ENCODE results near the gene MAU2. TPM values are rescaled to one million over a fixed set of nuclear protein-coding genes. Genes with fewer than 3 reads are reported as not detected.

The MAU2 gene
- total and polyA plus RNA-seq, 2 of the 13 experiments (the other 11 are each of a cell fraction or from before 2014, with no cell fraction given), result 16.8 to 33.8 TPM

GRCh38 chr19:19320361-19321140 is at the start of gene MAU2, which contains the start of gene SUGP1 (continued):
- TF ChIP-seq FOXO4 (CRISPR knock-in tag; conservative IDR thresholded peaks at IDR 0.05), result no peak
- TF ChIP-seq ZNF552 (CRISPR knock-in tag; IDR thresholded peaks at IDR 0.05; ENCODE audit: borderline replicate concordance), result 0 out of 2 replicates have a peak, but pooled peaks have one; percentile 29
- TF ChIP-seq MATR3 (CRISPR knock-in tag; IDR thresholded peaks at IDR 0.05), result peak; percentile 24; the same call in 1 of the 2 replicates
- TF ChIP-seq SP140L (CRISPR knock-in tag; IDR thresholded peaks at IDR 0.05; ENCODE audit: borderline replicate concordance), result no peak
- TF ChIP-seq ZNF83 (CRISPR knock-in tag; IDR thresholded peaks at IDR 0.05; ENCODE audit: borderline replicate concordance), result 0 out of 2 replicates have a peak, but pooled peaks have one; percentile 66
- TF ChIP-seq ZNF362 (CRISPR knock-in tag; IDR thresholded peaks at IDR 0.05; ENCODE audit: borderline replicate concordance), result peak; percentile 83; the same call in 1 of the 2 replicates
- no peak for TF ChIP-seq STAG1 (CRISPR knock-in tag; IDR thresholded peaks at IDR 0.05)
- 0 out of 2 replicates have a peak, but pooled peaks have one; percentile 20 for TF ChIP-seq ZNF543 (CRISPR knock-in tag; IDR thresholded peaks at IDR 0.05)
- no peak for TF ChIP-seq ZNF207 (IDR thresholded peaks at IDR 0.05; ENCODE audit: borderline replicate concordance)
- TF ChIP-seq FLYWCH1 (CRISPR knock-in tag; IDR thresholded peaks at IDR 0.05), result no peak
- TF ChIP-seq FOXA1 (IDR thresholded peaks at IDR 0.05), result no peak
- TF ChIP-seq FOXA1 (CRISPR knock-in tag; IDR thresholded peaks at IDR 0.05), result no peak; the same call in none of the 2 replicates
- peak; percentile 5; the same call in 1 of the 2 replicates for TF ChIP-seq HNF4G (IDR thresholded peaks at IDR 0.05; ENCODE audit: borderline replicate concordance, low read depth, low read length)
- TF ChIP-seq HNF4G (CRISPR knock-in tag; IDR thresholded peaks at IDR 0.05; ENCODE audit: borderline replicate concordance, low read depth), result 0 out of 2 replicates have a peak, but pooled peaks have one; percentile 27
- TF ChIP-seq ZFP36L1 (CRISPR knock-in tag; IDR thresholded peaks at IDR 0.05), result no peak
- TF ChIP-seq CENPBD1 (CRISPR knock-in tag; IDR thresholded peaks at IDR 0.05; ENCODE audit: borderline replicate concordance, low read depth), result no peak
- TF ChIP-seq SP5 (CRISPR knock-in tag; IDR thresholded peaks at IDR 0.05; ENCODE audit: borderline replicate concordance, low read depth), result 0 out of 2 replicates have a peak, but pooled peaks have one; percentile 9
- no peak for TF ChIP-seq HMG20A (CRISPR knock-in tag; IDR thresholded peaks at IDR 0.05; ENCODE audit: borderline replicate concordance)
- TF ChIP-seq KAT8 (CRISPR knock-in tag; IDR thresholded peaks at IDR 0.05), result peak; percentile 92
- TF ChIP-seq SALL1 (CRISPR knock-in tag; IDR thresholded peaks at IDR 0.05), result peak; percentile 49; the same call in 1 of the 2 replicates
- peak; percentile 53 for TF ChIP-seq NKX3-1 (CRISPR knock-in tag; IDR thresholded peaks at IDR 0.05)
- TF ChIP-seq AGO2 (optimal IDR thresholded peaks at IDR 0.05; ENCODE audit: low read depth, low read length), result no peak
- peak; percentile 84; the same call in 1 of the 2 replicates for TF ChIP-seq YEATS4 (CRISPR knock-in tag; IDR thresholded peaks at IDR 0.05; ENCODE audit: borderline replicate concordance)
- TF ChIP-seq HBP1 (CRISPR knock-in tag; IDR thresholded peaks at IDR 0.05; ENCODE audit: low read depth), result peak; percentile 66; the same call in 1 of the 2 replicates

Measured in HepG2 (cell line).